Measurements from ENCODE around the gene TXLNA.

Gene TXLNA

DNA sequence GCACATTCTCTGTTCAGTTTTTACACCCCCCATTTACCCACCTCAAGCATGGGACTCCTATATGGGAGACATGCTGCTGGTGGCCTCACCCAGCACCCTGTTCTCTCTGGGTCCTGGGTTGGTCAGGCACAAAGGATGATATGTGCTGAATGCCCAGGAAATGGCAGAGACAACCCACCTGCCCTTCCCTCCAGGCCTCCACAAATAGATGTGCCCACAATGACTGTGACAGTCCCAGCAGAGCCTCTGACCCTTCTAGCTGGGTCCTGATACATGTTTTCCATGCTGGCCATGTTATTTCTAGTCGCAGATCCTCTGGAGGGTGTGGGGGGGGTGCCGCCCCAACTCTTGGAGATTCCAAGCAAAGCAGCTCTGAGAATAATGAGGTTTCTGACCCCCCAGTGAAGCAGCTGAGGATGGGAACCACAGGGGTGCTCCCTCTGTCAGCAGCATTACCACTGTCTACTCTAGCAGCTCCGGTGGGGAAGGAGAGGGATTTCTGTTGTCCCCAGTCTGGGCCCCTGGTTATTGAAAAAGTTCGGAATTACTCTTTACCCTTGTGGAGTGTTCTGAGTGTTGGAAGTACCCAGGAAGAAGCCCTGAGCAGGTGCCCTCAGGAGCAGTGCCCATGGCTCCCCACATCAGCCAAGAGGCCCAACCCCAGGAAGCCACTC lies 19.7 kb downstream of the TXLNA start:
- Histone ChIP-seq H3K4me3 (ENCODE audit: low read depth in 1 of 2, low read length in 2 of 2) (peak overlapping the region; percentile 82 to 86), H3K27ac (ENCODE audit: low read length) (no peak overlapping the region), H3K36me3 (ENCODE audit: control insufficient read depth in 1 of 2, insufficient read depth in 2 of 2, low read length in 2 of 2) (peaks cover 31 to 33% of the 10 kb centered on the region in 2 donors), H3K27me3 (ENCODE audit: low read depth, low read length) (no peaks in the 10 kb centered on the region), H3K9me3 (ENCODE audit: control insufficient read depth in 1 of 2, low read length in 2 of 2) (no peaks in the 10 kb centered on the region), H3K4me1 (ENCODE audit: control insufficient read depth in 1 of 2, insufficient read depth in 2 of 2, low read length in 2 of 2) (peaks cover 6 to 27% of the 10 kb centered on the region in 2 donors)

DNA sequence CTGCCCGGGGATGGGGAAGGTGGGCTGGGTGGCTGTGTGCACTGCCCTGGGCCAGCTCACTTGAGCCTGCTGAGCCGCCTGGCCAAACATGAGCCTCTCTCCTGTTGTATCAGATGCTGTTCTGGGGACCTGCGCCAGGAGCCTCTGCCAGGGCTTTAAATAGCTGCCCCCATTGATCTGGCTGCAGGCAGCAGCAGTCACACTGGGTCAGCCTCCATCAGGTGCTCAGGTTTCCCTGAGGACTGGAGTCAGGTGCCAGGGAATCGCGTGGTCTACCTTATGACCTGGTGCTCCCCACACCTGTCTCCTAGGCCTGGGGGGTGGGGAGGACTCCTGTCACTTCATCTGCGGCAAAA lies 20.2 kb downstream of the TXLNA start:
- Histone ChIP-seq H3K27me3 (ENCODE audit: low read depth, low read length) (no peaks in the 10 kb centered on the region), H3K36me3 (ENCODE audit: control insufficient read depth in 1 of 2, insufficient read depth in 2 of 2, low read length in 2 of 2) (peaks cover 26 to 28% of the 10 kb centered on the region in 2 donors), H3K27ac (ENCODE audit: low read length) (no peak overlapping the region), H3K9me3 (ENCODE audit: control insufficient read depth in 1 of 2, low read length in 2 of 2) (no peaks in the 10 kb centered on the region), H3K4me3 (ENCODE audit: low read depth in 1 of 2, low read length in 2 of 2) (peak overlapping the region; percentile 82 to 86), H3K4me1 (ENCODE audit: control insufficient read depth in 1 of 2, insufficient read depth in 2 of 2, low read length in 2 of 2) (peaks cover 6 to 31% of the 10 kb centered on the region in 2 donors)

DNA sequence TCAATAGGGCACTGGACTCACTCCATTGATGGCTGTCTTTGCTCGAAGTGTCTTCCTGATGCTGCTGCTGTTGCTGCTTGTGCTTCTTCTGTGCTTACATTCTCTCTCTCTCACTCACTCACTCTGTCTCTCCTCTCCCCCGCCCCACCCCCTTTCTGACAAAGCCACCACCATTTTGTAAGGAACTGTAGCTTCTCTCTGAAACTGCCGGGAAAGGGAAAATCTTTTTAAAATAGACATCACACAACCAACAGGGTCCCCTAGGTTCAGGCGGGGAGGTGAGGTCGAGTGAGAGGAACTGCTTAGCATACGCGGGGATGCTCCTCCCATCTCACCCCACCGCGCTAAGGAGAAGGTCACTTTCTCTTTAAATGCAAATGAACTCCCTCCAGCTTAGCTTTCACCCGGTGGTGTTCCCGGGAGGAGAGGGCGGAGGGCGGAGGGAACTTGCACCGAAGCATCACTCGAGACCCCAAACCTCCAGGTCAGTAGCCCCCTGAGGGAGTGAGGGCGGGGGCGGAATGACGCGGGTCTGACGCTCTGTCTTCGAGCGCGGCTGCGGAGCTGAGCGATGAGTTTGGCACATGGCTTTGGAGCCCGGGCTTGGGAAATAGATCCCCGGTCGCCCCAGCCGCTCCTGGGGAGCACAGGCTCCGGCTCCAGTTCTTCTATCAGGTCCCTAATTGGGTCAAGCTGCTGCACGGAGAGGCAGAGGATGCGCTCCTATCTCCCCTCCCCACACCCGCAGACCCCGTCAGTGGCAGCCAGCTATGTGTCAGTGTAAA lies 20.9 kb downstream of the TXLNA start, which contains the start of gene CCDC28B:
CCDC28B (plus strand) TSS at position 370 of the 785 bp plus-strand sequence. CDS start 1,341 bp downstream, outside the sequence.
- Histone ChIP-seq H3K27ac (ENCODE audit: low read length) (peak within 1 kb of the TSS; percentile 84), H3K27me3 (ENCODE audit: low read depth, low read length) (no peaks in the 10 kb centered on the region), H3K9me3 (ENCODE audit: control insufficient read depth in 1 of 2, low read length in 2 of 2) (no peaks in the 10 kb centered on the region), H3K36me3 (ENCODE audit: control insufficient read depth in 1 of 2, insufficient read depth in 2 of 2, low read length in 2 of 2) (peaks cover 19 to 20% of the 10 kb centered on the region in 2 donors), H3K4me3 (ENCODE audit: low read depth in 1 of 2, low read length in 2 of 2) (peak within 1 kb of the TSS; percentile 82 to 86), H3K4me1 (ENCODE audit: control insufficient read depth in 1 of 2, insufficient read depth in 2 of 2, low read length in 2 of 2) (peaks cover 9 to 36% of the 10 kb centered on the region in 2 donors)

GRCh38 chr1:32201011-32201855 lies 21.8 kb downstream of the TXLNA start:
- no peaks in the 10 kb centered on the region for H3K27me3 ChIP-seq (ENCODE audit: low read depth, low read length)
- H3K4me3 ChIP-seq (ENCODE audit: low read depth in 1 of 2, low read length in 2 of 2), result peak overlapping the region; percentile 82 to 86
- H3K4me1 ChIP-seq (ENCODE audit: control insufficient read depth in 1 of 2, insufficient read depth in 2 of 2, low read length in 2 of 2), result peaks cover 11 to 42% of the 10 kb centered on the region in 2 donors
- no peaks in the 10 kb centered on the region for H3K9me3 ChIP-seq (ENCODE audit: control insufficient read depth in 1 of 2, low read length in 2 of 2)
- H3K27ac ChIP-seq (ENCODE audit: low read length), result peak overlapping the region; percentile 45
- peaks cover 13% of the 10 kb centered on the region in 2 donors for H3K36me3 ChIP-seq (ENCODE audit: control insufficient read depth in 1 of 2, insufficient read depth in 2 of 2, low read length in 2 of 2)

GRCh38 chr1:32204943-32205361 lies 25.5 kb downstream of the TXLNA start:
- no peaks in the 10 kb centered on the region for H3K36me3 ChIP-seq (ENCODE audit: control insufficient read depth in 1 of 2, insufficient read depth in 2 of 2, low read length in 2 of 2)
- H3K4me3 ChIP-seq (ENCODE audit: low read depth in 1 of 2, low read length in 2 of 2), result peak overlapping the region; percentile 74 to 79
- H3K27me3 ChIP-seq (ENCODE audit: low read depth, low read length), result no peaks in the 10 kb centered on the region
- no peaks in the 10 kb centered on the region for H3K9me3 ChIP-seq (ENCODE audit: control insufficient read depth in 1 of 2, low read length in 2 of 2)
- no peak overlapping the region for H3K27ac ChIP-seq (ENCODE audit: low read length)
- peaks cover 9 to 34% of the 10 kb centered on the region in 2 donors for H3K4me1 ChIP-seq (ENCODE audit: control insufficient read depth in 1 of 2, insufficient read depth in 2 of 2, low read length in 2 of 2)

- H3K36me3 ChIP-seq (ENCODE audit: control insufficient read depth in 1 of 2, insufficient read depth in 2 of 2, low read length in 2 of 2), result no peaks in the 10 kb centered on the region
- no peak within 1 kb of the TSS for H3K27ac ChIP-seq (ENCODE audit: low read length)
- H3K27me3 ChIP-seq (ENCODE audit: low read depth, low read length), result no peaks in the 10 kb centered on the region
- H3K4me1 ChIP-seq (ENCODE audit: control insufficient read depth in 1 of 2, insufficient read depth in 2 of 2, low read length in 2 of 2), result peaks cover 7 to 32% of the 10 kb centered on the region in 2 donors
- H3K9me3 ChIP-seq (ENCODE audit: control insufficient read depth in 1 of 2, low read length in 2 of 2), result no peaks in the 10 kb centered on the region
- peak within 1 kb of the TSS; percentile 74 to 79 for H3K4me3 ChIP-seq (ENCODE audit: low read depth in 1 of 2, low read length in 2 of 2)
Observed at GRCh38 chr1:32205401-32206370, 26.2 kb downstream of the TXLNA start, which contains the start of gene IQCC. TSS of gene IQCC (plus strand) at chr1:32205671. CDS start at chr1:32205682, 11 bp downstream.

- H3K27ac ChIP-seq (ENCODE audit: low read length), result no peak overlapping the region
- no peaks in the 10 kb centered on the region for H3K9me3 ChIP-seq (ENCODE audit: control insufficient read depth in 1 of 2, low read length in 2 of 2)
- H3K4me3 ChIP-seq (ENCODE audit: low read depth in 1 of 2, low read length in 2 of 2), result no peak overlapping the region
- H3K27me3 ChIP-seq (ENCODE audit: low read depth, low read length), result no peaks in the 10 kb centered on the region
- no peaks in the 10 kb centered on the region for H3K36me3 ChIP-seq (ENCODE audit: control insufficient read depth in 1 of 2, insufficient read depth in 2 of 2, low read length in 2 of 2)
- peaks cover 7 to 18% of the 10 kb centered on the region in 2 donors for H3K4me1 ChIP-seq (ENCODE audit: control insufficient read depth in 1 of 2, insufficient read depth in 2 of 2, low read length in 2 of 2)
Observed at GRCh38 chr1:32208469-32208868, 29.0 kb downstream of the TXLNA start.

- no peak within 1 kb of the TSS for H3K27ac ChIP-seq (ENCODE audit: low read length)
- no peaks in the 10 kb centered on the region for H3K36me3 ChIP-seq (ENCODE audit: control insufficient read depth in 1 of 2, insufficient read depth in 2 of 2, low read length in 2 of 2)
- no peak within 1 kb of the TSS for H3K4me3 ChIP-seq (ENCODE audit: low read depth in 1 of 2, low read length in 2 of 2)
- H3K9me3 ChIP-seq (ENCODE audit: control insufficient read depth in 1 of 2, low read length in 2 of 2), result no peaks in the 10 kb centered on the region
- H3K27me3 ChIP-seq (ENCODE audit: low read depth, low read length), result no peaks in the 10 kb centered on the region
- peaks cover 7 to 18% of the 10 kb centered on the region in 2 donors for H3K4me1 ChIP-seq (ENCODE audit: control insufficient read depth in 1 of 2, insufficient read depth in 2 of 2, low read length in 2 of 2)
Observed at GRCh38 chr1:32208891-32209328, 29.4 kb downstream of the TXLNA start, which contains the start of gene DCDC2B. TSS of gene DCDC2B (plus strand) at chr1:32209089. CDS start at chr1:32209094, 5 bp downstream.

DNA sequence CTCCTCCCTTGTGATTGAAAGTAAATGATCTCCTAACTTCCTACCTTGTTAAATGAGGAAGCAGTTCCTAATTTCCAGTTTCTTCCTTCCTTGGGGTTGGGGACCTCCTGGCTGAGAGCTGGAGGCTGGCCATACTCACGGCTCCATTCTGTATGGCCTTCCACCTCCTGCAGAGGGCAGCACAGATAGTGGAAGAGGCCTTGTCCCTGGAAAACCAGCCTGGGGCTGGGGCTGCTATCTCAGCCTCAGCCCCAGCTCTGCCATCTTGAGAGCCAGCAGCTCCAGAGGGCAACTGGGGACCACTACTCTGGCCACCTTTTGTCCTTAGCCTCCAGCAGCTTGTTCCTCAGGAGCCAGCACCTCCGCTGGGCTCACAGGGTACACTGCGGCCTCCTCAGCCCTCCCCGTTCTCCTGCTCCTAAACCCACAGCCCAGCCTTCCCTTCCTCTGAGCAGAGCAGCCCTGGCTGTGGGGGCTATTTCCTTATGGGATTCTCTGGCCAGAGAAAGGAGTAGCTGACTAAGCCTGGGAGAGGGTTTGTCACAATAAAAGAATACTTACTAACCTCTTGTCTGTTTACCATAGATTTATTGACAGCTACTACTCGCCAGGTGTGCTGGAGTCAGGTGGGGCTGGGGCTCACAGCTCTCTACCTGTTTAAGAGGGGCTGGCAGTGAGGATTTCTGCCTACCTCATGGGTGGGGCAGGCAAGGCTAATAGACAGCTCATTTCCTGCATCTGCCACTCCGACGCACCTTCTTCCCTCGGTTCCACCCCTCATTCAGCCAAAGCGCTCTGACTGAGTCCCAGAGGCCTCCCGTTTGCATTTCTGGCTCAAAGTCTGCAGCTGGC lies 36.4 kb downstream of the TXLNA start:
- Histone ChIP-seq H3K27ac (ENCODE audit: low read length) (peak overlapping the region; percentile 20), H3K9me3 (ENCODE audit: control insufficient read depth in 1 of 2, low read length in 2 of 2) (no peaks in the 10 kb centered on the region), H3K4me1 (ENCODE audit: control insufficient read depth in 1 of 2, insufficient read depth in 2 of 2, low read length in 2 of 2) (peaks cover 1 to 3% of the 10 kb centered on the region in 2 donors), H3K4me3 (ENCODE audit: low read depth in 1 of 2, low read length in 2 of 2) (no peak overlapping the region), H3K36me3 (ENCODE audit: control insufficient read depth in 1 of 2, insufficient read depth in 2 of 2, low read length in 2 of 2) (peaks cover 35 to 40% of the 10 kb centered on the region in 2 donors), H3K27me3 (ENCODE audit: low read depth, low read length) (no peaks in the 10 kb centered on the region)

Measured in muscle layer of duodenum (tissue), 2 donors.